Ureter (tissue), 1 donor: ENCODE results near the gene HBG2. TPM values are rescaled to one million over a fixed set of nuclear protein-coding genes. Genes with fewer than 3 reads are reported as not detected.
"Not testable (repeated sequence)": the region's sequence is repeated elsewhere in the genome, so short reads cannot be mapped to it uniquely, and the experiment has no call there.

ENCODE experiments used
- DNase-seq: peaks from one replicate; pipeline ENCODE4 v3.0.0-alpha.2; 2020; ENCODE audit warnings: low spot score
- total RNA-seq: library from RNA; stranded (reverse); gene quantifications from one replicate; pipeline ENCODE4 v1.2.4, GENCODE V29; 2023
- donor health status: DM: yes; HTN: yes; CAD: no.

The HBG2 gene
- total RNA-seq, 1 donor from 2014 or later: not detected

DNA sequence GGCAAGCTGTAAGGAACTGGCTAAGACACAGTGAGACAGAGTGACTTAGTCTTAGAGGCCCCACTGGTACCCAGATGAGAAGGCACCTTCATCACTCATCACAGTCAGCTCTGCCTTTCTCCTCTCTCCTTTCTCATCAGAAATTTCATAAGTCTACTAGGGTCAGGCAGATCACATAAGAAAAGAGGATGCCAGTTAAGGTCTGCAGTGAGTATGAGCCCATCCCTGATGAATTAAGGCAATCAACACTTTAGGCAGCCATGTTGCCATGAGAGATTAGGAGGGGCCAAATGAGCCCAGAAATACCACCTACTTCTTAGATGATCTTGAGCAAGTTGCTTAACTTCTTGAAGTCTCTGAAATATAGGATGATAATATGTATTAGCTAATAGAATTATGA lies 27.0 kb upstream of the HBG2 start:
- DNase-seq: no peak

DNA sequence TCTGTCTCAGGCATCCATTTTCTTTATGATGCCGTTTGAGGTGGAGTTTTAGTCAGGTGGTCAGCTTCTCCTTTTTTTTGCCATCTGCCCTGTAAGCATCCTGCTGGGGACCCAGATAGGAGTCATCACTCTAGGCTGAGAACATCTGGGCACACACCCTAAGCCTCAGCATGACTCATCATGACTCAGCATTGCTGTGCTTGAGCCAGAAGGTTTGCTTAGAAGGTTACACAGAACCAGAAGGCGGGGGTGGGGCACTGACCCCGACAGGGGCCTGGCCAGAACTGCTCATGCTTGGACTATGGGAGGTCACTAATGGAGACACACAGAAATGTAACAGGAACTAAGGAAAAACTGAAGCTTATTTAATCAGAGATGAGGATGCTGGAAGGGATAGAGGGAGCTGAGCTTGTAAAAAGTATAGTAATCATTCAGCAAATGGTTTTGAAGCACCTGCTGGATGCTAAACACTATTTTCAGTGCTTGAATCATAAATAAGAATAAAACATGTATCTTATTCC lies 26.1 kb upstream of the HBG2 start:
- no peak for DNase-seq

GRCh38 chr11:5279471-5280090 lies 25.0 kb upstream of the HBG2 start:
- no peak for DNase-seq

GRCh38 chr11:5277807-5278382 lies 23.3 kb upstream of the HBG2 start:
- no peak for DNase-seq

DNA sequence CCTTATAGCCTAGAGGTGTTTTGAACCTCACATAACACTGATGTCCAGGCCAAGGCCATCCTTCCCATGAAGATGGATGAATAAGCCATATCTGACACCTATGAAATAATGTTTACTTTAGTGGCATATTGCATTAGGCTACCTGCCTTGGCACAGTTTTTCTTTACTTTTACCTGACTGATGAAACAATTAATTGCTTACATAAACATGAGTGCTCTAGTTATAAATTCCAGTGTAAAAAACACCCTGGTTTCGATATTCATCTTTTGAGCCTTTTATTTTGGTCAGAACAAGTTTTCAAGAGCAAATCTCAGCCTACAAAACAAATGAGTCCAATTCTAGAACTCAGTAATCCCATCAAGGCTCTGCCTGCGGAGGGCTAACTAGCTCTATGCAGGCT lies 22.1 kb upstream of the HBG2 start:
- no peak for DNase-seq

GRCh38 chr11:5275369-5276110 lies 21.0 kb upstream of the HBG2 start:
- no peak for DNase-seq

GRCh38 chr11:5274395-5274794 lies 19.8 kb upstream of the HBG2 start:
- DNase-seq: no peak

- no peak for DNase-seq
Measured at GRCh38 chr11:5272395-5273017, 17.9 kb upstream of the HBG2 start.

- DNase-seq: no peak
Measured at GRCh38 chr11:5269715-5270147, 15.2 kb upstream of the HBG2 start, which contains the start of gene HBE1. Gene HBE1, minus strand, starts transcription at chr11:5269945. Its CDS starts 55 bp downstream, at chr11:5269890.

GRCh38 chr11:5267033-5267563 lies 12.5 kb upstream of the HBG2 start:
- no peak for DNase-seq

GRCh38 chr11:5266609-5267008 lies 12.0 kb upstream of the HBG2 start:
- no peak for DNase-seq

DNA sequence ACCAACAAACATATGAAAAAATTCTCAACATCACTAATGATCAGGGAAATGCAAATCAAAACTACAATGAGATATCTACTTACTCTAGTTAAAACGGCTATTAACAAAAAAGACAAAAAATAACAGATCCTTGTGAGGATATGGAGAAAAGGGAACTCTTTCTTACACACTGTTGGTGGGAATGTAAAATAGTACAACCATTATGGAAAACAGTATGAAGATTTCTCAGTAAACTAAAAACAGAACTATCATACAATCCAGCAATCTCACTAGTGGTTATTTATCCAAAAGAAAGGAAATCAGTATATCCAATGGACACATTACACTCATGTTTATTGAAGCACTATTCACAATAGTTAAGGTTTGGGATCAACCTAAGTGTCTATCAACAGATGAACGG lies 11.3 kb upstream of the HBG2 start:
- DNase-seq: no peak

- DNase-seq: no peak
Measured at GRCh38 chr11:5258543-5259262, 4.1 kb upstream of the HBG2 start.

DNA sequence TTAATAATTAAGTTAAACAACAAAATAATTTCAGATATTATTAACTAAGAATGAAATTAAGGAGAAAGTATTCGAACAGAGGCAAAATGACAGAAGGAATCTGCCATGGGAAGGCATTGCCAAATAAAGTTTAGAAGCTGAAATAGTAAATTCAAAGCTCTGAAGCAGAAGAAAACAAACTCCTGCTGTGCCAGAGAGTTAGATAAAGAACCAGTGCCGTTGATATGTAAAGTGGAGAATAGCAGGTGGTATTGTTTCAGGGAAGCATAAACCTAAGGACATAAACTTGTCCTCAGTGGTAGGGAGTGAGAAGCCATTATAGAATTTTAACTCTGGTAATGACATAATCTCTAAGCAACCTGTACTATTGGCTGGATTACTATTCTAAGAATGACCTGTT lies 2.7 kb upstream of the HBG2 start:
- DNase-seq: no peak

DNA sequence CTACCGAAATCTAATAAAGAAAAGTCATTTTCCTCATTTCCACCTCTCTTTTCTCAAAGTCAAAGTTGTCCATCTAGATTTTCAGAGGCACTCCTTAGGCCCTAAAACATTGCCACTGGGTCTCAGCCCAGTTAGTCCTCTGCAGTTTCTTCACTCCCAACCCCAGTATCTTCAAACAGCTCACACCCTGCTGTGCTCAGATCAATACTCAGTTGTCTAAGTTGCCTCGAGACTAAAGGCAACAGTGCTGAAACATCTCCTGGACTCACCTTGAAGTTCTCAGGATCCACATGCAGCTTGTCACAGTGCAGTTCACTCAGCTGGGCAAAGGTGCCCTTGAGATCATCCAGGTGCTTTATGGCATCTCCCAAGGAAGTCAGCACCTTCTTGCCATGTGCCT lies 558 bp downstream of the HBG2 start:
- not testable (repeated sequence) for DNase-seq

DNA sequence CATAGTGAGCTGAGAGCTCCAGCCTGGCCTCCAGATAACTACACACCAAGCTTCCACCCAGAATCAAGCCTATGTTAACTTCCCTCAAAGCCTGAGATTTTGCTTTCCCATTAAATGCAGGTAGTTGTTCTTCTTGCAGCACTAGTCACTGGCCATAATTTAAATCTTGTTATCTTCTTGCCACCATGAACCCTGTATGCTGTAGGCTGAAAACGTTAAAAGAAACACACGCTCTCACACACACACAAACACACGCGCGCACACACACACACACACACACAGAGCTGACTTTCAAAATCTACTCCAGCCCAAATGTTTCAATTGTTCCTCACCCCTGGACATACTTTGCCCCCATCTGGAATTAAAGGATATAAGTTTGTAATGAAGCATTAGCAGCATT lies 1.1 kb downstream of the HBG2 start:
- not testable (repeated sequence) for DNase-seq

- DNase-seq: no peak
Measured at GRCh38 chr11:5252919-5253265, 1.7 kb downstream of the HBG2 start.

GRCh38 chr11:5252192-5252918 lies 2.2 kb downstream of the HBG2 start:
- no peak for DNase-seq

GRCh38 chr11:5251746-5252145 lies 2.8 kb downstream of the HBG2 start:
- DNase-seq: no peak

- no peak for DNase-seq
Measured at GRCh38 chr11:5250543-5251204, 3.9 kb downstream of the HBG2 start.
